Activated CD8-positive, alpha-beta T cell treated with anti-CD3 and anti-CD28 coated beads for 36 hours (primary cell): ENCODE results near the gene CCDC61. TPM values are rescaled to one million over a fixed set of nuclear protein-coding genes. Genes with fewer than 3 reads are reported as not detected.

Source experiments
- ATAC-seq: fragments of 200-7000 bp; cut with Tn5 transposase; one replicate; pipeline ENCODE4 v1.10.0; 2021; ENCODE audit warnings: mild to moderate bottlenecking, moderate library complexity
- CTCF ChIA-PET: fragments of 350-600 bp; sonication (Branson Sonifier 250); formaldehyde crosslinking; loops from one replicate; lab custom pipeline; 2021; ENCODE audit warnings: antibody characterized with exemption; lab: Charles Lee
- POLR2A ChIA-PET: fragments of 350-600 bp; sonication (Branson Sonifier 250); formaldehyde crosslinking; loops from one replicate; lab custom pipeline; 2021; ENCODE audit warnings: antibody characterized with exemption; lab: Charles Lee
- DNase-seq: peaks from one replicate; pipeline ENCODE4 v3.0.0-alpha.2; 2020
- H3K27ac Mint-ChIP-seq: one replicate; pipeline ENCODE4 v1.8.0; 2021; ENCODE audit warnings: mild to moderate bottlenecking, mixed read lengths
- H3K27me3 Mint-ChIP-seq: one replicate; pipeline ENCODE4 v1.8.0; 2021; ENCODE audit warnings: mixed read lengths
- H3K36me3 Mint-ChIP-seq: one replicate; pipeline ENCODE4 v1.8.0; 2021; ENCODE audit warnings: low read depth, mixed read lengths
- H3K4me1 Mint-ChIP-seq: one replicate; pipeline ENCODE4 v1.8.0; 2021; ENCODE audit warnings: low read depth, mixed read lengths
- H3K4me3 Mint-ChIP-seq: one replicate; pipeline ENCODE4 v1.8.0; 2021; ENCODE audit warnings: mild to moderate bottlenecking, moderate library complexity, mixed read lengths
- H3K9me3 Mint-ChIP-seq: one replicate; pipeline ENCODE4 v1.8.0; 2021; ENCODE audit warnings: mixed read lengths
- intact Hi-C: fragments of 100-400 bp; cut with micrococcal nuclease; formaldehyde crosslinking; loops from one replicate; pipeline ENCODE4 v1.10.0; 2022
- total RNA-seq, 2 experiments: library from RNA; stranded (reverse); gene quantifications; one replicate each; pipeline ENCODE4 v1.2.3, GENCODE V29; 2021
- TF ChIP-seq, protein P1 (sequence below): fragments of 200-600 bp; IDR thresholded peaks from one replicate; pipeline ENCODE4 v1.8.0; 2022; ENCODE audit warnings: antibody characterized with exemption, mild to moderate bottlenecking

Gene CCDC61
- total RNA-seq, 2 experiments from 2014 or later, result 26.9 to 29.2 TPM

DNA sequence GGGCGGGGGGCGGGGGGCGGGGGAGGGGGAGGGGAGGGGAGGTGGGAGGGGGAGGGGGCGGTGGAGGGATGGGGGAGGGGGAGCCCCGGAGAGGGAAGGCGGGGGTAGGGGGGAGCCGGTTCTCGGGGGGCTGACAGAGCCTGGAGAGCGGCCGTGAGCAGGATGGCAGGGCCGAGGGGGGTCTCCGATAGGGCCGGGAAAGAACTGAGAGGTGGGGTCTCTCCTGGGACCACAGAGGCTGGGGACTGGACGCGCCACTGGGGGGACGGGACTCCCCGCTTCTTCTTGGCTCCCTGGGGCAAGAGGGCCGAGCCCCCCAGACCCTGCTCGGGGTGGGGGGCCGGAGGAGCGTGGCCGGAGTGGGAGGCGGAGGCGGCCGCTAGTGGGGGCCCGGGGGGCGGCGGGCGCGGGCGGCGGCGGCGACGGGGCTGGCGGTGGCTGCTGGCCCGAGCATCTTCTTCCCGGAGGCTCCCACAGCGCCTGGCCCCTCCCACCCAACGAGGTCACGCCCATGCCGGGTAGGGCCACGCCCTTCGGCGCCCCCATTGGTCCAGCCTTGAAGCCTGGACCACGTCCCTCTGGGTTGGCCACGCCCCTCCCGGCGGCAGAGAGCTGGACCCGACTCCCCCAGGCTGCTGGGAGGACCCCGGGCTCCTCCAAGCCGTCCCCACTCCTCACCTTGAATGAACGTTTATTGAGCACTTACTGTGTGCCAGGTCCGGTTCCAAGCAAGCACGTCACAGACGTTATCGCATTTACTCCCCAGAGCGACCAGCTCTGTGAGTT is 21.5 kb upstream of the CCDC61 start, which contains the start of gene NOVA2:
NOVA2 (minus strand) TSS at position 313 of the 786 bp plus-strand sequence. CDS start 514 bp downstream, outside the sequence.
- CTCF ChIA-PET, result interaction anchor here (0.9 kb wide), 1 partner anchor 55 kb away, joined by 4 read pairs; no protein-coding TSS in a partner anchor

DNA sequence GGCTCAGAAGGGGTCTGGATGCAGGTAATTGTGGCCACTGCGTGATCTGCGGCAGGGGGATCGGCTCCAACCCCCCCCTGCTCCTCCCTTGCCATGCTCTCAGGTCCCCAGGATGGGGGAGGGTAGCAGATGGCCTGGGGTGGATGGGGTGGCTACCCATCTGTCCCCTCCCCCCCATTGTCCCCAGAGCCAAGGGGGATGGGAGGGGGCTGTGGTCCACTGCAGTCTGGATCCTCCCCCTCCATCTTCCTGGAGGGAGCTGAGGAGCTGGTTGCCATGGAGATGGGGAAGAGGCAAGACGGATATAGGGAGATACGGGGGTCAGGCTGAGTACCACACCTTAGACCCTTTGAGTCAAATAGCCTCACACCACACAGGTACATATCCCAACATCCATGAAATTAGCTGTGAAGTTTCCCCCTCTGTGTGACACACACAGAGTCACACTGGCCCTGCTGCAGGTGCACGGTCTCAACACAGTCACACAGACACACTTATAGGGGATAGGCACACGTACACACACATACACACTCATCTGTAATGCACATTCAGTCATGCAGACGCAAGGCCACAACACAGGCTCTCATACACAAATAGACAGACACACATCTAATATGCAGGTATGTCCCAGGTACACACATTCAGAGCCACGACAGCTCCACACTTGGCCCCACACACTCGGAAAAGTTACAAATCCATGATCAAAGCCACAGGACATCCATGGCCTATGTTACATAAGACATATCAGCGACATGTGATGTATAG is 19.8 kb upstream of the CCDC61 start:
- Mint-ChIP-seq H3K27ac (no peak overlapping the region), H3K27me3 (peaks cover 37% of the 10 kb centered on the region), H3K36me3 (no peaks in the 10 kb centered on the region), H3K9me3 (no peaks in the 10 kb centered on the region), H3K4me1 (peaks cover 13% of the 10 kb centered on the region), H3K4me3 (no peak overlapping the region)
- ATAC-seq, result no peak
- intact Hi-C loops, result no loop called here
- DNase-seq, result no peak
- TF ChIP-seq, protein P1, sequence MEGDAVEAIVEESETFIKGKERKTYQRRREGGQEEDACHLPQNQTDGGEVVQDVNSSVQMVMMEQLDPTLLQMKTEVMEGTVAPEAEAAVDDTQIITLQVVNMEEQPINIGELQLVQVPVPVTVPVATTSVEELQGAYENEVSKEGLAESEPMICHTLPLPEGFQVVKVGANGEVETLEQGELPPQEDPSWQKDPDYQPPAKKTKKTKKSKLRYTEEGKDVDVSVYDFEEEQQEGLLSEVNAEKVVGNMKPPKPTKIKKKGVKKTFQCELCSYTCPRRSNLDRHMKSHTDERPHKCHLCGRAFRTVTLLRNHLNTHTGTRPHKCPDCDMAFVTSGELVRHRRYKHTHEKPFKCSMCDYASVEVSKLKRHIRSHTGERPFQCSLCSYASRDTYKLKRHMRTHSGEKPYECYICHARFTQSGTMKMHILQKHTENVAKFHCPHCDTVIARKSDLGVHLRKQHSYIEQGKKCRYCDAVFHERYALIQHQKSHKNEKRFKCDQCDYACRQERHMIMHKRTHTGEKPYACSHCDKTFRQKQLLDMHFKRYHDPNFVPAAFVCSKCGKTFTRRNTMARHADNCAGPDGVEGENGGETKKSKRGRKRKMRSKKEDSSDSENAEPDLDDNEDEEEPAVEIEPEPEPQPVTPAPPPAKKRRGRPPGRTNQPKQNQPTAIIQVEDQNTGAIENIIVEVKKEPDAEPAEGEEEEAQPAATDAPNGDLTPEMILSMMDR, result no peak
- ChIA-PET CTCF (interaction anchor here (0.7 kb wide), 1 partner anchor 53 kb away, joined by 3 read pairs; no protein-coding TSS in a partner anchor), POLR2A (interaction anchor here (0.6 kb wide), 2 partner anchors 162 to 170 kb away, joined by 3 to 6 read pairs; no protein-coding TSS in a partner anchor)

More for the DNA sequence above, 21.5 kb upstream of the CCDC61 start, which contains the start of gene NOVA2:
- Mint-ChIP-seq H3K4me3 (no peak within 1 kb of the TSS), H3K27ac (no peak within 1 kb of the TSS), H3K36me3 (no peaks in the 10 kb centered on the region), H3K4me1 (peaks cover 13% of the 10 kb centered on the region), H3K27me3 (peaks cover 44% of the 10 kb centered on the region), H3K9me3 (no peaks in the 10 kb centered on the region)
- POLR2A ChIA-PET, result no interaction called here
- TF ChIP-seq, protein P1, result no peak
- DNase-seq (peak; percentile 62), ATAC-seq (peak; percentile 72)
- intact Hi-C loops, result no loop called here

DNA sequence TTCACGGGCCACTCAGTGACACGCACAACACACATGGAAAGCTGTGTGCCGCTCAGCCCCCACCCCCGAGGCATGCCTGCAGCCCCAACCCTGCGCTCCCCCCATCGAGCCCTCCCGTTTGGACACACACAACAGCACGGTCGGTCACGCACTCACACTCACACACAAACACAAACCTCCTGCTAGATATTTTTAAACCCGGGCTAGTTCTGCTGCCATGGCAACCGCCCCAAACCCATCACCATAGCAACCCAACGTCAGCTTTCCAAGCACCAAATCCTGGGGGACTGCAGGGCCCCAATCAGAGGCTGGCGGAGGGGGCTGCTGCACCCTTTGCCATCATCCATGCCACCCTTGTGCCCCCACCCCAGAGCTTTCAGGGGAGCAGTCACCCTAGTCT is 19.1 kb upstream of the CCDC61 start:
- peaks cover 37% of the 10 kb centered on the region for H3K27me3 Mint-ChIP-seq
- ATAC-seq (no peak), DNase-seq (no peak)
- H3K4me1 Mint-ChIP-seq, result peaks cover 11% of the 10 kb centered on the region
- CTCF ChIA-PET, result interaction anchor here (0.7 kb wide), 1 partner anchor 52 kb away, joined by 3 read pairs; no protein-coding TSS in a partner anchor
- H3K36me3 Mint-ChIP-seq, result no peaks in the 10 kb centered on the region
- no peaks in the 10 kb centered on the region for H3K9me3 Mint-ChIP-seq
- POLR2A ChIA-PET, result interaction anchor here (0.6 kb wide), 1 partner anchor 162 kb away, joined by 3 read pairs; no protein-coding TSS in a partner anchor
- no peak overlapping the region for H3K27ac Mint-ChIP-seq
- no peak overlapping the region for H3K4me3 Mint-ChIP-seq
- intact Hi-C loops, result no loop called here
- TF ChIP-seq, protein P1, result no peak

DNA sequence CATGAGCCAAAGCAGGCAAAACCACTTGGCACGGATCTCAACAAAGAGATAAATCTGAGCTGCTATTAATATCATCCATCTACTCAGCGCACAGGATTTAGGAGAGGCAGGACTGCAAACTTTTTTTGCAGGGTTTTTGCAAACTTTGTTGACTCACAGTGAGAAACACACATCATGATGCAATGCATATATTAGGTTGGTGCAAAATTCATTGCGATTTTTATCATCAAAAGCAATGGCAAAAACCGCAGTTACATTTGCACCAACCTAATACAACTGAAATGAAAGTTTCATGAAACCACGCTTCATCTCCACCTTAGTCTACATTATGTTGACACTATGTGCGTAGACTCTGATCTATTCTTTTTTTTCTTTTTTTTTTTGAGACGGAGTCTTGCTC is 17.1 kb upstream of the CCDC61 start:
- no peak for ATAC-seq
- TF ChIP-seq, protein P1, result no peak
- H3K36me3 Mint-ChIP-seq, result no peaks in the 10 kb centered on the region
- H3K27me3 Mint-ChIP-seq, result peaks cover 28% of the 10 kb centered on the region
- no peak for DNase-seq
- H3K27ac Mint-ChIP-seq, result no peak overlapping the region
- H3K9me3 Mint-ChIP-seq, result no peaks in the 10 kb centered on the region
- ChIA-PET POLR2A (no interaction called here), CTCF (no interaction called here)
- no peaks in the 10 kb centered on the region for H3K4me1 Mint-ChIP-seq
- intact Hi-C loops, result no loop called here
- no peak overlapping the region for H3K4me3 Mint-ChIP-seq
